ENCODE measurements around the gene ZFP36. TPM values are rescaled to one million over a fixed set of nuclear protein-coding genes. Genes with fewer than 3 reads are reported as not detected.
"Not testable (repeated sequence)": the region's sequence is repeated elsewhere in the genome, so short reads cannot be mapped to it uniquely, and the experiment has no call there.

ZFP36 gene
- total RNA-seq, 1 donor from 2014 or later, result 21.6 TPM

DNA sequence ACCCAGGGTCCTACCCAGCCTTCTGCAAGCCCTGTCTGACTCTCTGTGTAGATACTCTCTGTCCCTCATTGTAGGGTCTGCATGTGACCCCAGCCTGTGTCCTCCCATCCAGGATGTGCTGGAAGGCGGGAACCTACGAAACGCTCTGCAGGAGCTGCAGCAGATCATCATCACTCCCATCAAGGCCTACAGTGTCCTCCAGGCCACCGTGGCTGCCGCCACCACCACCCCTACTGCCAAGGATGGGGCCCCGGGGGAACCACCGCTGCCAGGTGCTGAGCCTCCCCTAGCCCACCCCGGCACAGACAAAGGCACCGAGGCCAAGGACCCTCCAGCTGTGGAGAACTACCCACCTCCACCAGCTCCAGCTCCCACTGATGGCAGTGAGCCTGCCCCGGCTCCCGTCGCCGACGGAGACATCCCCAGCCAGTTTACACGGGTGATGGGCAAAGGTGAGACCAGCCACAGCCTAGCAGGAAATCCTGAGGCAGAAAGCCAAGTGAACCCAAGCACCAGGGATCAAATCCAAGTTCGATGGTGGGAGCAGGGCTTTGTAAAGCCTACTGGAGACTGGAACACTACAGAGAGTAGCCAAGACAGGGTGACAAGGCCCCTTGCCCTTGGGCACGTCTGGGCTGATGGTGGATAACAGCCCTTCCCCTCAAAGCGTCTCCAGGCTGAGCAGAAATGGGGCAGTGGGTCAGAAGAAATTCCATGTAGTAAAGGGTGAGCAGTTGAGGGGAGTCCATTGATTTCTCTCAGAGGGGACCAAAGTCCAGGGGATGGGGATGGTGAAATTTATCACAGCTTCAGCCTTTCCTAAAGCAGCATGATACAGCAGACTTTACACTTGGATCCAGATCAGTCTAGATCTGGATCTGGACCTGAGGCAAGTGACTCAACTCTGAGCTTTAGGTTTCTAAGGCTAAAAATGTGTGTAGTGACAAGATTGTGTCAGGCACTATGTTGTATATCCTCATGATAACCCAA, 29.0 kb upstream of the ZFP36 start:
- H3K9me3 ChIP-seq (ENCODE audit: insufficient read depth, low read depth, low read length), result no peaks in the 10 kb centered on the region
- H3K27ac ChIP-seq (ENCODE audit: low read depth, low read length), result no peak overlapping the region
- no peak overlapping the region for H2AFZ ChIP-seq (ENCODE audit: low read depth, low read length)
- H3K27me3 Mint-ChIP-seq (ENCODE audit: low read depth, unreplicated experiment), result no peaks in the 10 kb centered on the region
- peaks cover 11% of the 10 kb centered on the region for H3K4me1 Mint-ChIP-seq (ENCODE audit: low read depth, unreplicated experiment)
- H3K36me3 Mint-ChIP-seq (ENCODE audit: low read depth, unreplicated experiment), result peaks cover 40% of the 10 kb centered on the region
- H3K9me3 Mint-ChIP-seq (ENCODE audit: unreplicated experiment), result no peaks in the 10 kb centered on the region
- FAIRE-seq (no peak), DNase-seq (ENCODE audit: low read depth) (no peak)
- peaks cover 6% of the 10 kb centered on the region for H3K4me1 ChIP-seq (ENCODE audit: insufficient read depth, low read length)
- H3K27me3 ChIP-seq (ENCODE audit: insufficient read depth, low read length), result no peaks in the 10 kb centered on the region
- peaks cover 5% of the 10 kb centered on the region for H3K79me2 ChIP-seq (ENCODE audit: insufficient read depth, low read length)
- peaks cover 16% of the 10 kb centered on the region for H4K20me1 ChIP-seq (ENCODE audit: insufficient read depth, low read length)
- no peak overlapping the region for H3K9ac ChIP-seq (ENCODE audit: low read length)
- H3K4me3 Mint-ChIP-seq (ENCODE audit: unreplicated experiment), result no peak overlapping the region
- H3K4me3 ChIP-seq (ENCODE audit: insufficient read depth, low read depth, low read length), result no peak overlapping the region
- no peak overlapping the region for H3K27ac Mint-ChIP-seq (ENCODE audit: unreplicated experiment)
- TF ChIP-seq EZH2 (IDR thresholded peaks at IDR 0.05; ENCODE audit: insufficient read depth, low read length), result no peak
- TF ChIP-seq, protein P1, sequence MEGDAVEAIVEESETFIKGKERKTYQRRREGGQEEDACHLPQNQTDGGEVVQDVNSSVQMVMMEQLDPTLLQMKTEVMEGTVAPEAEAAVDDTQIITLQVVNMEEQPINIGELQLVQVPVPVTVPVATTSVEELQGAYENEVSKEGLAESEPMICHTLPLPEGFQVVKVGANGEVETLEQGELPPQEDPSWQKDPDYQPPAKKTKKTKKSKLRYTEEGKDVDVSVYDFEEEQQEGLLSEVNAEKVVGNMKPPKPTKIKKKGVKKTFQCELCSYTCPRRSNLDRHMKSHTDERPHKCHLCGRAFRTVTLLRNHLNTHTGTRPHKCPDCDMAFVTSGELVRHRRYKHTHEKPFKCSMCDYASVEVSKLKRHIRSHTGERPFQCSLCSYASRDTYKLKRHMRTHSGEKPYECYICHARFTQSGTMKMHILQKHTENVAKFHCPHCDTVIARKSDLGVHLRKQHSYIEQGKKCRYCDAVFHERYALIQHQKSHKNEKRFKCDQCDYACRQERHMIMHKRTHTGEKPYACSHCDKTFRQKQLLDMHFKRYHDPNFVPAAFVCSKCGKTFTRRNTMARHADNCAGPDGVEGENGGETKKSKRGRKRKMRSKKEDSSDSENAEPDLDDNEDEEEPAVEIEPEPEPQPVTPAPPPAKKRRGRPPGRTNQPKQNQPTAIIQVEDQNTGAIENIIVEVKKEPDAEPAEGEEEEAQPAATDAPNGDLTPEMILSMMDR (IDR thresholded peaks at IDR 0.05; ENCODE audit: insufficient read depth, low read depth, low read length), result no peak
- H3K36me3 ChIP-seq (ENCODE audit: insufficient read depth, low read length), result peaks cover 49% of the 10 kb centered on the region
- no peak overlapping the region for H3K4me2 ChIP-seq (ENCODE audit: low read length)

GRCh38 chr19:39379366-39379765, 27.3 kb upstream of the ZFP36 start:
- DNase-seq (ENCODE audit: low read depth); H3K27ac ChIP-seq (ENCODE audit: low read depth, low read length); H3K9me3 ChIP-seq (ENCODE audit: insufficient read depth, low read depth, low read length); H3K9me3 Mint-ChIP-seq (ENCODE audit: unreplicated experiment); H3K4me3 Mint-ChIP-seq (ENCODE audit: unreplicated experiment); H3K4me3 ChIP-seq (ENCODE audit: insufficient read depth, low read depth, low read length); H3K27me3 ChIP-seq (ENCODE audit: insufficient read depth, low read length); H3K9ac ChIP-seq (ENCODE audit: low read length); H3K27me3 Mint-ChIP-seq (ENCODE audit: low read depth, unreplicated experiment); H2AFZ ChIP-seq (ENCODE audit: low read depth, low read length); H3K79me2 ChIP-seq (ENCODE audit: insufficient read depth, low read length); H3K4me2 ChIP-seq (ENCODE audit: low read length); H3K4me1 ChIP-seq (ENCODE audit: insufficient read depth, low read length); FAIRE-seq; H3K27ac Mint-ChIP-seq (ENCODE audit: unreplicated experiment): not testable (repeated sequence)
- Mint-ChIP-seq H3K4me1 (ENCODE audit: low read depth, unreplicated experiment) (peaks cover 11% of the 10 kb centered on the region), H3K36me3 (ENCODE audit: low read depth, unreplicated experiment) (peaks cover 35% of the 10 kb centered on the region)
- Histone ChIP-seq H3K36me3 (ENCODE audit: insufficient read depth, low read length) (peaks cover 46% of the 10 kb centered on the region), H4K20me1 (ENCODE audit: insufficient read depth, low read length) (peaks cover 16% of the 10 kb centered on the region)

GRCh38 chr19:39379865-39380396, 26.7 kb upstream of the ZFP36 start:
- Mint-ChIP-seq H3K4me3 (ENCODE audit: unreplicated experiment) (no peak overlapping the region), H3K9me3 (ENCODE audit: unreplicated experiment) (no peaks in the 10 kb centered on the region), H3K27me3 (ENCODE audit: low read depth, unreplicated experiment) (no peaks in the 10 kb centered on the region), H3K4me1 (ENCODE audit: low read depth, unreplicated experiment) (peaks cover 11% of the 10 kb centered on the region), H3K36me3 (ENCODE audit: low read depth, unreplicated experiment) (peaks cover 33% of the 10 kb centered on the region), H3K27ac (ENCODE audit: unreplicated experiment) (no peak overlapping the region)
- Histone ChIP-seq H3K9me3 (ENCODE audit: insufficient read depth, low read depth, low read length) (no peaks in the 10 kb centered on the region), H3K27ac (ENCODE audit: low read depth, low read length) (no peak overlapping the region), H3K4me1 (ENCODE audit: insufficient read depth, low read length) (no peaks in the 10 kb centered on the region), H4K20me1 (ENCODE audit: insufficient read depth, low read length) (peaks cover 14% of the 10 kb centered on the region), H3K9ac (ENCODE audit: low read length) (no peak overlapping the region), H3K27me3 (ENCODE audit: insufficient read depth, low read length) (no peaks in the 10 kb centered on the region), H3K36me3 (ENCODE audit: insufficient read depth, low read length) (peaks cover 46% of the 10 kb centered on the region), H3K4me3 (ENCODE audit: insufficient read depth, low read depth, low read length) (no peak overlapping the region), H3K4me2 (ENCODE audit: low read length) (no peak overlapping the region), H2AFZ (ENCODE audit: low read depth, low read length) (no peak overlapping the region), H3K79me2 (ENCODE audit: insufficient read depth, low read length) (peaks cover 2% of the 10 kb centered on the region)
- DNase-seq (ENCODE audit: low read depth) (no peak), FAIRE-seq (no peak)
- TF ChIP-seq, protein P1 (IDR thresholded peaks at IDR 0.05; ENCODE audit: insufficient read depth, low read depth, low read length), result no peak
- no peak for TF ChIP-seq EZH2 (IDR thresholded peaks at IDR 0.05; ENCODE audit: insufficient read depth, low read length)
